Activated effector memory CD4-positive, alpha-beta T cell treated with anti-CD3 and anti-CD28 coated beads, Interleukin-2, amount 50 U/mL, for 16 hours (primary cell): Measurements from ENCODE around the gene CLDN1.
"Not testable (repeated sequence)": the region's sequence is repeated elsewhere in the genome, so short reads cannot be mapped to it uniquely, and the experiment has no call there.

Experiments
- DNase-seq: peaks from one replicate; pipeline ENCODE4 v3.0.0-alpha.2; 2020

CLDN1 gene

DNA sequence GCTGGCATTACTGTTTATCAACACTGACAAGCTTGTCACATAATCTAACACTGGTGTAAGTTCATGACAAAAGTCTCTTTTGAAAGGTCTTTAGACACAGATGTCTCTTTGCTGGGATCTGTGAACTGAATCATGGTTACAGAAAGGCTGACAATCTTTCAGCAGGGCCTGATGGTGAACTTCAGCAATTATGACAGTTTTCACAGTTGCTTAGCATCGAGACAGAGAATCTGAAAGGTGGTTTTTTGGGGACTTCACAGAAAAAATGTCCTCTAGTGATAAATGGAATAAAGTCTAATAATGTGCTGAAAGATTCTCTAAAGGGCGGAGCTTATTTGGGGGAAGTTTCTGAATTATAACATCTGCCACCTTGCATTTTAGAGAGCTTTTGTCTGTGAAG, 32.3 kb downstream of the CLDN1 start:
- DNase-seq, result no peak

GRCh38 chr3:190288836-190289235, 33.4 kb downstream of the CLDN1 start:
- DNase-seq, result no peak

- DNase-seq, result no peak
Observed at GRCh38 chr3:190286014-190286413, 36.2 kb downstream of the CLDN1 start.

GRCh38 chr3:190281308-190282051, 40.8 kb downstream of the CLDN1 start:
- no peak for DNase-seq

DNA sequence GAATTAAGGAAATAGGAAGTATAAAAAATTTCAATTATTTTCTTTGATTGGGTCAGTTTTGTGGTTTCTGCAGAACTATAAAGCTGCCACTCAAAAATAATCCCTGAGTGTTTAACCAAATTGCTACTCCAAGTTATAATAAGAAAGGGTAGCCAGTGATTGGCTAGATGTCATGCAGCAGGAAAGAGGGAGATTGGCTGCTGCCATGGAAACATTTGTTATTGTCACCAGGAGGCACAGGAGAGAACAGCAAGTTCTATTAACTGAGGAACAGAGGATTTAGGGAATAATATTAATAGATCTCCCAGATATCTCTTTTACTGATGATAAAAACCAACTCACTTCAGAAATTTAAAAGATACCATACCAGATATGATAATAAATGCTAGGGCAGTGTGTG, 42.6 kb downstream of the CLDN1 start:
- no peak for DNase-seq

DNA sequence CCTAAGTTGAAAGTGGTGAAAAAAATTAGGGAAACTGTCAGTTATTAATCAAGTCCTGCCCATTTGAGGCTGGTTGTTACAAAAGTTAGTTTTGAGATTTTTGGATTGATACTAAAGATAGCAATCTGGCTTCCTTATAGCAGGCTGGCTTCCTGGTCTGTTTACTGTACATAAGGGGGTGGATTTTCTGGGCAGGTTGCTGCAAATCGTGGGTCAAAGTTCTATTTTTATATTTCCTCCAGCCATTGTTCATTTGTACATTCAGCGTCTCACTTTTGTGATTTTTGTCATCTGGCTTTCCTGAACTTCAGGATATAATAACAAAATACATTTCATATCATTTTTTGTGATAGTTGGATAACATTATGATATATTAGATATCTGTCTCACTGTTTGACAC, 49.5 kb downstream of the CLDN1 start:
- no peak for DNase-seq

GRCh38 chr3:190269101-190269500, 53.1 kb downstream of the CLDN1 start:
- DNase-seq, result no peak

DNA sequence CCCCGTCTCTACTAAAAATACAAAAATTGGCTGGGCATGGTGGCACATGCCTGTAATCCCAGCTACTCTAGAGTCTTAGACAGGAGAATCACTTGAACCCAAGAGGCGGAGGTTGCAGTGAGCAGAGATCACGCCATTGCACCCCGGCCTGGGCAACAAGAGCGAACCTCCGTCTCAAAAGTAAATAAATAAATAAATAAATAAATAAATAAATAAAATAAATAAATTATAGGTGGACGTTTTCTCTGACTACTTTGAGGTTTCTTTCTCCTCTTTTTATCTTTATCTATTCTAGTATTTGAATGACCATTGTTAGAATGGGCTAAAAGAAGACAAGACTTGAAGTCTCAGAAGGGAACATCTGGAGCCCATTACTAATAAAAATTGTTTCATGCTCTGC, 54.8 kb downstream of the CLDN1 start:
- not testable (repeated sequence) for DNase-seq

GRCh38 chr3:190266913-190267290, 55.3 kb downstream of the CLDN1 start:
- DNase-seq, result no peak

DNA sequence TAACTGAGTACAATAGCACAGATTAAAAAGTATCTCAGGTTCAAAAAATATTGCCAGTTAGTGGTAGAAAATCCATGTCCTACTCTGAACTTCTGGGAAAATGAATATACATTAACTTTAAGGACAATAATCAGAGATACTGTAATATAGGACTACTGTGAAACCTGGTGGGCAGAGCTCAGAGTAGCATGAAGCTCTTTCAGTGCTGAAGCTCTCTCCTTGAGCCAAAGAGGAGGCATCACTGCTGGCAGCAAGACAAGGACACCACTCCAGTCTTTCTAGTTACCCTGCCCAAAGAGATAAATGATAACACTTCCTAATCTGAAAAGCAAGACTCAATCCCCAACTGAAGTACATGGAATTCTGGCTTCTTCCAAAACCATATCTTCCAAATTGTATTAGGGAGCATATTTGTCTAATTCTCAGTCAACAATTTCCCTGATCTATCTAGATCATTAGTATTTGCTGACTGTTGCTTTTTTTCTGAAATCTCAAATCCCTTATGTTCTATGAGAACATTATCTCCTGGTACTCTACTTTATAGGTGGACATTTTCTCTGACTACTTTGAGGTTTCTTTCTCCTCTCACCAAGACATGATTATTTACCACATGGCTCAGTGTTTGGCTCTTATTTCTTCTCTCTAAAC, 55.9 kb downstream of the CLDN1 start:
- no peak for DNase-seq

DNA sequence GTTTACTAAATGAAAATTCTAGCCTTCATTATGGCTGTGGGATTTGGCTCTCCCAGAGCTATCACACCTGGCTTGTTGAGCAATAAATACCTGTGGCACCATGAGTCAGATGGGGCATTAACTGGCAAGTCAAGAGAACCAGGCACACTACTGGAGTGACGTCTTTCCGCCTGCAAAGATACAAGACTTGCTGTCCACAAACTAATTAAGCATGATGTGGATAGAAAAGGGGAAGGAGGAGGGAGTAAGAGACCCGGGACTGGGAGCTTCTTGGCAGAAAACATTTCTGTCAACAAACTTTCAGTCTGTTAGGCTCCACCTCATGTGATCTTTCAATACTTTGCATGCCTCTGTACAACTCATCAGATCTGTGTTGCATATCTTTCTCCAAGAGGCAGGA, 56.5 kb downstream of the CLDN1 start:
- no peak for DNase-seq

GRCh38 chr3:190265126-190265525, 57.1 kb downstream of the CLDN1 start:
- no peak for DNase-seq

GRCh38 chr3:190261740-190262139, 60.5 kb downstream of the CLDN1 start:
- DNase-seq, result no peak

- DNase-seq, result no peak
Observed at GRCh38 chr3:190261015-190261414, 61.2 kb downstream of the CLDN1 start.

DNA sequence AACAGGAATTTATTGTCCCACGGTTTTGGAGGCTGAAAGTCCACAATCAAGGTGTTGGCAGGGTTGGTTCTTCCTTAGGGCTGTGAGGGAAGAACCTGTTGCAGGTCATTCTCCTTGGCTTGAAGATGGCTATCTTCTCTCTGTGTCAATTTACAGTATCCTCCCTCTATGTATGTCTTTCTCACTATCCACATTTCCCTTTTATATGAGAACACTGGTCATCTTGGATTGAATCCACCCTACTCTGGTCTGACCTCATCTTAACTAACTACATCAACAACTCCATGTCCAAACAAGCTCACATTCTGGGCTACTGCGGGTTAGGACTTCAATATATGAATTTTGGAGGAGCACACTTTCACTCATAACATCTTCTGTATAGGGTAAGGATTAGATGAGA, 61.9 kb downstream of the CLDN1 start:
- DNase-seq, result no peak

DNA sequence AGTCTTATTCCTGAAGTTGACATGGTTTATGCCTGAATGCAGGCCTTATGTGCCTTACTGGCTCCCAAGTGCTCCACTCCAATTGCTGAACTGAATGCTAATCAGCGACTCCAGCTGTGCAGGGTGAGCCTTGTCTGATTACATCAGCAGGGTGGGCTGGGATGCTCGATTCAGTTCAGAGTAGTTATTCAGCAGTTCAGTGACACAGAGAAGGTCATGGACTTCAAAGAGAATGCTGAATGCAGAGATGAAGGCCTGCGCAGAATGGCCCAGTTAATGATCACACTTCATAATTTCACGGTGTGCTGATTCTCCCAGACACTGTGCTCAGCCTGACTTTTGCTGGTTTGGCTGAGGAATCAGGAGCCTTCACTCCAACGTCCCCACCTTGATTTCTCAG, 63.6 kb downstream of the CLDN1 start:
- DNase-seq, result no peak
